Osteoblast (primary cell): ENCODE results near the gene MMP8. TPM values are rescaled to one million over a fixed set of nuclear protein-coding genes. Genes with fewer than 3 reads are reported as not detected.
A peak's percentile ranks its signal among the peaks of the same experiment; 100 is the strongest.

Experiments used
- DNase-seq: peaks from one replicate; pipeline ENCODE4 v3.0.0; 2011; ENCODE audit warnings: low spot score, mixed read lengths; ENCODE audit not compliant: insufficient read length; ENCODE audit errors: missing footprints
- H2AFZ ChIP-seq: 2 replicates; pipeline ENCODE4 v1.6.0; 2011; ENCODE audit warnings: mild to moderate bottlenecking, low read length
- H3K27ac ChIP-seq: 2 replicates; pipeline ENCODE4 v1.5.1; 2011; ENCODE audit warnings: mild to moderate bottlenecking, low read depth, low read length, moderate library complexity
- H3K27me3 ChIP-seq: 2 replicates; pipeline ENCODE4 v1.6.0; 2012; ENCODE audit warnings: mild to moderate bottlenecking, control low read depth, inconsistent platforms, low read length, moderate library complexity; ENCODE audit not compliant: insufficient read depth
- H3K36me3 ChIP-seq: 2 replicates; pipeline ENCODE4 v1.5.1; 2011; ENCODE audit warnings: mild to moderate bottlenecking, low read length, control low read depth, moderate library complexity; ENCODE audit not compliant: insufficient read depth
- H3K4me1 ChIP-seq: 2 replicates; pipeline ENCODE4 v1.5.1; 2011; ENCODE audit warnings: mild to moderate bottlenecking, low read length, control low read depth, moderate library complexity; ENCODE audit not compliant: insufficient read depth
- H3K4me2 ChIP-seq: 2 replicates; pipeline ENCODE4 v1.6.0; 2011; ENCODE audit warnings: mild to moderate bottlenecking, low read length; ENCODE audit not compliant: insufficient read depth
- H3K4me3 ChIP-seq: fragments of 200-600 bp; sonication (generic); 3 replicates; pipeline ENCODE4 v1.5.1; 2012; ENCODE audit warnings: mild to moderate bottlenecking, low read length, inconsistent platforms; ENCODE audit not compliant: insufficient read depth
- H3K79me2 ChIP-seq: 2 replicates; pipeline ENCODE4 v1.6.0; 2012; ENCODE audit warnings: mild to moderate bottlenecking, low read length, control low read depth, inconsistent platforms; ENCODE audit not compliant: insufficient read depth
- H3K9me3 ChIP-seq: 2 replicates; pipeline ENCODE4 v1.5.1; 2011; ENCODE audit warnings: low read depth, low read length, control low read depth
- H4K20me1 ChIP-seq: 2 replicates; pipeline ENCODE4 v1.6.0; 2012; ENCODE audit warnings: mild to moderate bottlenecking, low read length, control low read depth; ENCODE audit not compliant: insufficient read depth
- CTCF ChIP-seq: IDR thresholded peaks from 2 replicates; pipeline ENCODE4 v1.5.1; 2011; ENCODE audit warnings: mild to moderate bottlenecking, low read depth, low read length, moderate library complexity; ENCODE audit errors: extremely low read depth
- total RNA-seq: library from RNA; depleted of rRNA; stranded (reverse); fragments of >200 nt; gene quantifications from 2 replicates; pipeline ENCODE4 v1.2.3, GENCODE V29; 2012

Gene MMP8
- total RNA-seq = under 0.01 TPM in 1 of 2 replicates, not detected in the other

- no peaks in the 10 kb centered on the region for H3K36me3 ChIP-seq
- no peaks in the 10 kb centered on the region for H3K27me3 ChIP-seq
- H3K27ac ChIP-seq = no peak within 1 kb of the TSS
- TF ChIP-seq CTCF = no peak
- no peak for DNase-seq
- H3K4me1 ChIP-seq = no peaks in the 10 kb centered on the region
- no peaks in the 10 kb centered on the region for H3K9me3 ChIP-seq
- no peaks in the 10 kb centered on the region for H3K79me2 ChIP-seq
- no peak within 1 kb of the TSS for H3K4me3 ChIP-seq
- H2AFZ ChIP-seq = no peak within 1 kb of the TSS
- H4K20me1 ChIP-seq = no peaks in the 10 kb centered on the region
- no peak within 1 kb of the TSS for H3K4me2 ChIP-seq
Observed at GRCh38 chr11:102724904-102725500, at the start of gene MMP8. TSS of gene MMP8 (minus strand) at chr11:102724954. CDS start at chr11:102724855, 99 bp downstream.

DNA sequence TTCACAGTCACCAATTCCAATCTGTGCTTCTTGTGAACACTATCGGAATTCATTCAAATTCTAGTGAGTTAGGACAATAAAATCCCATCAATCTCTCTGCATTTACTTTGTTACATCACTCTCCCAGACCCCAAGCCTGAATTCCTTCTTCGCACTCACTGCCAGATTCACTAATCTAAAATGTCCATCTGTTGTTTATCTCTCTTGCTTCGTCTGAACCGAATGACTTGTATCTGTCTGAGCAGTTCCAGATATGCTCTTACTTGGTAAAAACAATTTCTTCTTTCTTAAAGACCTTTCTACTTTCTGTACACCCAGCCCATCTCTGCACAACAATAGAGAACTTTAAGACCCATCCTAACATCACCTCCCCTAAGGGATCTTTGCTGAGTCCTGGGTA, 48.6 kb upstream of the MMP8 start:
- no peaks in the 10 kb centered on the region for H3K9me3 ChIP-seq
- no peak overlapping the region for H2AFZ ChIP-seq
- no peak for TF ChIP-seq CTCF
- DNase-seq = no peak
- peaks cover 13% of the 10 kb centered on the region for H3K27me3 ChIP-seq
- no peaks in the 10 kb centered on the region for H3K79me2 ChIP-seq
- H3K4me3 ChIP-seq = no peak overlapping the region
- no peaks in the 10 kb centered on the region for H4K20me1 ChIP-seq
- no peaks in the 10 kb centered on the region for H3K36me3 ChIP-seq
- H3K4me1 ChIP-seq = no peaks in the 10 kb centered on the region
- no peak overlapping the region for H3K4me2 ChIP-seq
- no peak overlapping the region for H3K27ac ChIP-seq

GRCh38 chr11:102771351-102771750, 46.6 kb upstream of the MMP8 start:
- peaks cover 30% of the 10 kb centered on the region for H3K27me3 ChIP-seq
- no peaks in the 10 kb centered on the region for H3K36me3 ChIP-seq
- H3K4me1 ChIP-seq = no peaks in the 10 kb centered on the region
- no peak overlapping the region for H3K4me3 ChIP-seq
- no peaks in the 10 kb centered on the region for H4K20me1 ChIP-seq
- no peak overlapping the region for H3K27ac ChIP-seq
- no peak overlapping the region for H2AFZ ChIP-seq
- no peaks in the 10 kb centered on the region for H3K79me2 ChIP-seq
- TF ChIP-seq CTCF = no peak
- H3K4me2 ChIP-seq = no peak overlapping the region
- peak; percentile 78 for DNase-seq
- no peaks in the 10 kb centered on the region for H3K9me3 ChIP-seq

DNA sequence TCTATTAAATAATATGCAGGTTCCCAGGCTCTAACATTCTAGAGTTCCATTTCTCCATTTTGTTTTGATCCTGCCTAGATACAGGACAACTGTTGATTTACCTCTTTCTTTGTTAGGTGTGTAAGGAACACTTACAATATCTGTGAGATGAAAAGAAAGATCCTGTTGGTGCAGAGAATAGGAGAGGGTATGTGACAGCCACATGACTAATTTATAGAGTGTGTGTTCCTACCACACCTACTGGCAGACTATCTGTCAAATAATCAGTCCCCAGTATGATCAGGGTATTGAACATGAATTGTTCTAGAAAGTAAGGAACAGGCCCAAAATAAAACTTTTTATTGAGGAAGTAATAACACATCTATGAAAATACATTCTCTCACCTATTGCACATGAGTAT, 45.4 kb upstream of the MMP8 start:
- Histone ChIP-seq H4K20me1 (no peaks in the 10 kb centered on the region), H3K27ac (no peak overlapping the region), H3K4me1 (no peaks in the 10 kb centered on the region), H3K36me3 (no peaks in the 10 kb centered on the region), H3K4me3 (no peak overlapping the region), H3K9me3 (no peaks in the 10 kb centered on the region), H3K27me3 (peaks cover 29% of the 10 kb centered on the region), H2AFZ (no peak overlapping the region), H3K4me2 (no peak overlapping the region), H3K79me2 (no peaks in the 10 kb centered on the region)
- DNase-seq = no peak
- no peak for TF ChIP-seq CTCF
